DOHH2 (cell line): ENCODE data around the gene RPL35.
"Not testable (repeated sequence)": the region's sequence is repeated elsewhere in the genome, so short reads cannot be mapped to it uniquely, and the experiment has no call there.

Experiments used
- H3F3A ChIP-seq: fragments of 200-600 bp; sonication (generic), shearing (Covaris generic); 2 replicates; pipeline ENCODE4 v1.6.0; 2016; ENCODE audit warnings: antibody characterized with exemption, mild to moderate bottlenecking; ENCODE audit not compliant: control insufficient read depth, insufficient read depth
- H3K27ac ChIP-seq: fragments of 200-600 bp; sonication (generic); 2 replicates; pipeline ENCODE4 v1.5.1; 2014; ENCODE audit warnings: low read depth, mild to moderate bottlenecking, low read length, moderate library complexity
- H3K27me3 ChIP-seq: fragments of 200-600 bp; sonication (generic); 2 replicates; pipeline ENCODE4 v1.6.1; 2014; ENCODE audit warnings: mild to moderate bottlenecking, low read length, mixed read lengths; ENCODE audit not compliant: control insufficient read depth
- H3K36me3 ChIP-seq: fragments of 200-600 bp; sonication (generic); 2 replicates; pipeline ENCODE4 v1.6.1; 2014; ENCODE audit warnings: mild to moderate bottlenecking, low read length, moderate library complexity, mixed read lengths; ENCODE audit not compliant: control insufficient read depth
- H3K4me1 ChIP-seq: fragments of 200-600 bp; sonication (generic); 2 replicates; pipeline ENCODE4 v1.6.1; 2014; ENCODE audit warnings: mild to moderate bottlenecking, low read length, mixed read lengths; ENCODE audit not compliant: control insufficient read depth
- H3K4me2 ChIP-seq: fragments of 200-600 bp; sonication (generic); 2 replicates; pipeline ENCODE4 v1.6.0; 2014; ENCODE audit warnings: mild to moderate bottlenecking, low read length, moderate library complexity
- H3K4me3 ChIP-seq: fragments of 200-600 bp; sonication (generic); 2 replicates; pipeline ENCODE4 v1.5.1; 2014; ENCODE audit warnings: mild to moderate bottlenecking, low read length, mixed read lengths
- H3K79me2 ChIP-seq: fragments of 200-600 bp; sonication (generic); 2 replicates; pipeline ENCODE4 v1.6.1; 2014; ENCODE audit warnings: mild to moderate bottlenecking, low read length, mixed read lengths; ENCODE audit not compliant: control insufficient read depth
- H3K9me2 ChIP-seq: fragments of 200-600 bp; sonication (generic); replicated peaks from 2 replicates; pipeline ENCODE4 v1.6.1; 2014; ENCODE audit warnings: mild to moderate bottlenecking, low read length, mixed read lengths; ENCODE audit not compliant: control insufficient read depth
- H3K9me3 ChIP-seq: fragments of 200-600 bp; sonication (generic); 2 replicates; pipeline ENCODE4 v1.6.1; 2014; ENCODE audit warnings: antibody characterized with exemption, low read length, mixed read lengths; ENCODE audit not compliant: control insufficient read depth, insufficient read depth
- H4K20me1 ChIP-seq: fragments of 200-600 bp; sonication (generic); 2 replicates; pipeline ENCODE4 v1.6.0; 2014; ENCODE audit warnings: low read depth, mild to moderate bottlenecking, antibody characterized with exemption, low read length, moderate library complexity; ENCODE audit not compliant: control insufficient read depth, insufficient read depth
- EZH2phosphoT487 ChIP-seq: fragments of 200-600 bp; sonication (generic); IDR thresholded peaks from 2 replicates; pipeline ENCODE4 v1.6.1; 2017; ENCODE audit warnings: borderline replicate concordance, mild to moderate bottlenecking, antibody characterized with exemption, low read length, moderate library complexity, mixed read lengths
- TF ChIP-seq, protein P1 (sequence below): fragments of 200-600 bp; sonication (generic); IDR thresholded peaks from one replicate; pipeline ENCODE4 v1.5.1; 2014; ENCODE audit warnings: antibody characterized with exemption, mild to moderate bottlenecking, low read depth, low read length; ENCODE audit not compliant: poor library complexity, severe bottlenecking

The RPL35 gene

DNA sequence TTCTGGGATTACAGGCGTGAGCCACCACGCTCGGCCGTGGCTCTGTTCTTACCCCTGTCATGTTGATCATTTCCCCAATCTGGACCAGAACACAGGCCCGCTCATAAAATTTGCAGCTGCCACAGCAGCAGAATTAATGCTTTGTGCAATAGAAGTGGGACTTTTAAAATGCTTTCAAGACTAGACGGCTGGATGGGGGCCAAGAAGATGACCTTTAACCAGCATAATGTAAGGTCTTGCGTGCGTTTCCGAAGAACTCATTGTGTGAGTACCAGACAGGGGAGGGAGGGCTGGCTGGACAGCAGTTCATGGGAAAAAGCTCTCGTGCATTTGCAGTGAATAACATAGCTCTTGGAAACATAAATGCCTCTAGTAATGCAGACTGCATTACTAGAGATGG is 12.0 kb downstream of the RPL35 start:
- H3K79me2 ChIP-seq: no peaks in the 10 kb centered on the region
- H3K27me3 ChIP-seq: peaks cover 7% of the 10 kb centered on the region; the same call in 1 of the 2 replicates
- peaks cover 5% of the 10 kb centered on the region for H3F3A ChIP-seq
- no peak overlapping the region for H3K4me2 ChIP-seq
- TF ChIP-seq EZH2phosphoT487: no peak
- TF ChIP-seq, protein P1, sequence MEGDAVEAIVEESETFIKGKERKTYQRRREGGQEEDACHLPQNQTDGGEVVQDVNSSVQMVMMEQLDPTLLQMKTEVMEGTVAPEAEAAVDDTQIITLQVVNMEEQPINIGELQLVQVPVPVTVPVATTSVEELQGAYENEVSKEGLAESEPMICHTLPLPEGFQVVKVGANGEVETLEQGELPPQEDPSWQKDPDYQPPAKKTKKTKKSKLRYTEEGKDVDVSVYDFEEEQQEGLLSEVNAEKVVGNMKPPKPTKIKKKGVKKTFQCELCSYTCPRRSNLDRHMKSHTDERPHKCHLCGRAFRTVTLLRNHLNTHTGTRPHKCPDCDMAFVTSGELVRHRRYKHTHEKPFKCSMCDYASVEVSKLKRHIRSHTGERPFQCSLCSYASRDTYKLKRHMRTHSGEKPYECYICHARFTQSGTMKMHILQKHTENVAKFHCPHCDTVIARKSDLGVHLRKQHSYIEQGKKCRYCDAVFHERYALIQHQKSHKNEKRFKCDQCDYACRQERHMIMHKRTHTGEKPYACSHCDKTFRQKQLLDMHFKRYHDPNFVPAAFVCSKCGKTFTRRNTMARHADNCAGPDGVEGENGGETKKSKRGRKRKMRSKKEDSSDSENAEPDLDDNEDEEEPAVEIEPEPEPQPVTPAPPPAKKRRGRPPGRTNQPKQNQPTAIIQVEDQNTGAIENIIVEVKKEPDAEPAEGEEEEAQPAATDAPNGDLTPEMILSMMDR: no peak
- H3K27ac ChIP-seq: no peak overlapping the region
- H3K36me3 ChIP-seq: no peaks in the 10 kb centered on the region
- peaks cover 10% of the 10 kb centered on the region for H3K4me1 ChIP-seq
- H3K9me3 ChIP-seq: no peaks in the 10 kb centered on the region
- H3K9me2 ChIP-seq: no peaks in the 10 kb centered on the region
- H4K20me1 ChIP-seq: no peaks in the 10 kb centered on the region
- H3K4me3 ChIP-seq: no peak overlapping the region

DNA sequence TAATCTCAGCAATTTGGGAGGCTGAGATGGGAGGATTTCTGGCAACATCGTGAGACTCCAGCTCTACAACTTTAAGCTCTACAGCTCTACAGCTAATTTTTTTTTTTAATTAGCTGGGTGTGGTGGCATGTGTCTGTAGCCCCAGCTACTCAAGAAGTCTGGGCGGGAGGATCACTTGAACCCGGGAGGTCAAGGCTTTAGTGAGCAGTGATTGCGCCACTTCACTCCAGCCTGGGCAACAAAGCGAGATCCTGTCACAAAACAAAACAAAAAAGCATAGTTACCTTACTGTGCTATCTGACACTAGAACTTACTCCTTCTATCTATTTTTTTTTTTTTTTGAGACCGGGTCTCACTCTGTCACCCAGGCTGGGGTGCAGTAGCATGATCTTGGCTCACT is 14.8 kb downstream of the RPL35 start:
- no peaks in the 10 kb centered on the region for H3K36me3 ChIP-seq
- no peaks in the 10 kb centered on the region for H3K9me2 ChIP-seq
- no peak overlapping the region for H3K4me3 ChIP-seq
- H4K20me1 ChIP-seq: no peaks in the 10 kb centered on the region
- no peaks in the 10 kb centered on the region for H3K4me1 ChIP-seq
- TF ChIP-seq EZH2phosphoT487: no peak
- TF ChIP-seq, protein P1: no peak
- no peak overlapping the region for H3K27ac ChIP-seq
- H3F3A ChIP-seq: no peaks in the 10 kb centered on the region
- no peak overlapping the region for H3K4me2 ChIP-seq
- no peaks in the 10 kb centered on the region for H3K79me2 ChIP-seq
- no peaks in the 10 kb centered on the region for H3K9me3 ChIP-seq
- H3K27me3 ChIP-seq: peaks cover 7% of the 10 kb centered on the region; the same call in 1 of the 2 replicates

DNA sequence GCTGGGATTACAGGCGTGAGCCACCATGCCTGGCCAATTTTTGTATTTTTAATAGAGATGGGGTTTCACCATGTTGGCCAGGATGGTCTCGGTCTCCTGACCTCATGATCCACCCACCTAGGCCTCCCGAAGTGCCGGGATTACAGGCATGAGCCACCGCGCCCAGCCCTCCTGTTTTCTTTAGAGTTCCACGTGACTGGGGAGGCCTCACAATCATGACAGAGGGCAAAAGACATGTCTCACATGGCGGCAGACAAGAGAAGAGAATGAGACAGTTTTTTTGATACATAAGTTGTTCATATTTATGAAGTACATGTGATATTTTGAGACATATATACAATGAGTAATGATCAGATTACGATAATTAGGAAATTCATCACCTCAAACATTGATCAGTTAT is 15.3 kb downstream of the RPL35 start:
- H3K27me3 ChIP-seq, H3K9me3 ChIP-seq, H3K79me2 ChIP-seq, H3K4me2 ChIP-seq, H3K36me3 ChIP-seq, H3K9me2 ChIP-seq, H3F3A ChIP-seq, H3K4me3 ChIP-seq, H4K20me1 ChIP-seq, H3K27ac ChIP-seq, H3K4me1 ChIP-seq: not testable (repeated sequence)

DNA sequence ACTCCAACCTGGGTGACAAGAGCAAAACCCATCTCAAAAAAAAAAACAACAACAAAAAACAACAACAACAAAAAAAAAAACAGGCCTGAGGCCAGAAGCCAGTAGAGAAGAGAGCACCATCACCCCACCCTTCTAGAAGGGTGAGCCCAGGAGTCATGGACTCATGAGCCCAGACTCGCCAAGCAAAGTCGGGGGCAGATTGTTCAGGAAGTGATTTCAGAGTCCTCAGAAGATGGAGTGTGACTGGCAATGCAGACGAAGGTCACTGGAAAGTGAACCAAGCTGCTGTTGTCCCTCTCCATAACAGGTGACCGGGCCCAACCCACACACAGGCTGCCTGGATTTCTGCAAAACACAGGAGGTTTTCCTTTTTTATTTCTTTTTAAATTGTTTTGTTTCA is 17.5 kb downstream of the RPL35 start:
- Histone ChIP-seq H4K20me1 (no peaks in the 10 kb centered on the region), H3K4me2 (no peak overlapping the region), H3K4me3 (no peak overlapping the region), H3F3A (no peaks in the 10 kb centered on the region), H3K27me3 (peaks cover 3% of the 10 kb centered on the region; the same call in 1 of the 2 replicates), H3K36me3 (no peaks in the 10 kb centered on the region), H3K79me2 (no peaks in the 10 kb centered on the region), H3K9me2 (no peaks in the 10 kb centered on the region), H3K9me3 (no peaks in the 10 kb centered on the region), H3K27ac (no peak overlapping the region), H3K4me1 (no peaks in the 10 kb centered on the region)
- TF ChIP-seq EZH2phosphoT487: no peak
- TF ChIP-seq, protein P1: no peak
